ENCODE data around the gene MYT1.

Gene MYT1

GRCh38 chr20:64165866-64166600, 1.8 kb downstream of the MYT1 start:
- Histone ChIP-seq H3K27me3 (ENCODE audit: control insufficient read depth, insufficient read depth, low read length) (no peaks in the 10 kb centered on the region), H3K4me2 (ENCODE audit: low read length) (no peak overlapping the region), H3K27ac (no peak overlapping the region), H3K79me2 (no peaks in the 10 kb centered on the region), H3K9ac (no peak overlapping the region), H3K9me3 (ENCODE audit: control insufficient read depth, low read length) (no peaks in the 10 kb centered on the region), H3K36me3 (ENCODE audit: control insufficient read depth, insufficient read depth, low read length) (no peaks in the 10 kb centered on the region), H3K4me1 (peaks cover 4% of the 10 kb centered on the region), H2AFZ (no peak overlapping the region), H3K4me3 (ENCODE audit: low read depth, low read length) (no peak overlapping the region)
- no peak for TF ChIP-seq CTCF (IDR thresholded peaks at IDR 0.05)

GRCh38 chr20:64166721-64167615, 2.7 kb downstream of the MYT1 start:
- Histone ChIP-seq H3K4me2 (ENCODE audit: low read length) (no peak overlapping the region), H3K4me3 (ENCODE audit: low read depth, low read length) (no peak overlapping the region), H3K36me3 (ENCODE audit: control insufficient read depth, insufficient read depth, low read length) (no peaks in the 10 kb centered on the region), H3K9me3 (ENCODE audit: control insufficient read depth, low read length) (no peaks in the 10 kb centered on the region), H3K27me3 (ENCODE audit: control insufficient read depth, insufficient read depth, low read length) (no peaks in the 10 kb centered on the region), H3K27ac (no peak overlapping the region), H3K79me2 (no peaks in the 10 kb centered on the region), H2AFZ (no peak overlapping the region), H3K4me1 (peaks cover 4% of the 10 kb centered on the region), H3K9ac (no peak overlapping the region)
- TF ChIP-seq CTCF (IDR thresholded peaks at IDR 0.05): no peak

GRCh38 chr20:64167676-64168075, 3.4 kb downstream of the MYT1 start:
- no peak for TF ChIP-seq CTCF (IDR thresholded peaks at IDR 0.05)
- H3K36me3 ChIP-seq (ENCODE audit: control insufficient read depth, insufficient read depth, low read length): no peaks in the 10 kb centered on the region
- H3K27ac ChIP-seq: no peak overlapping the region
- H3K79me2 ChIP-seq: no peaks in the 10 kb centered on the region
- H3K9me3 ChIP-seq (ENCODE audit: control insufficient read depth, low read length): no peaks in the 10 kb centered on the region
- H3K27me3 ChIP-seq (ENCODE audit: control insufficient read depth, insufficient read depth, low read length): no peaks in the 10 kb centered on the region
- no peak overlapping the region for H2AFZ ChIP-seq
- peaks cover 4% of the 10 kb centered on the region for H3K4me1 ChIP-seq
- no peak overlapping the region for H3K4me3 ChIP-seq (ENCODE audit: low read depth, low read length)
- no peak overlapping the region for H3K9ac ChIP-seq
- H3K4me2 ChIP-seq (ENCODE audit: low read length): no peak overlapping the region

GRCh38 chr20:64168381-64169090, 4.3 kb downstream of the MYT1 start:
- Histone ChIP-seq H3K4me1 (peaks cover 4% of the 10 kb centered on the region), H2AFZ (no peak overlapping the region), H3K9ac (no peak overlapping the region), H3K27ac (no peak overlapping the region), H3K4me2 (ENCODE audit: low read length) (no peak overlapping the region), H3K9me3 (ENCODE audit: control insufficient read depth, low read length) (no peaks in the 10 kb centered on the region), H3K36me3 (ENCODE audit: control insufficient read depth, insufficient read depth, low read length) (no peaks in the 10 kb centered on the region), H3K27me3 (ENCODE audit: control insufficient read depth, insufficient read depth, low read length) (no peaks in the 10 kb centered on the region), H3K4me3 (ENCODE audit: low read depth, low read length) (no peak overlapping the region), H3K79me2 (no peaks in the 10 kb centered on the region)
- no peak for TF ChIP-seq CTCF (IDR thresholded peaks at IDR 0.05)
